GM12865 (cell line): ENCODE results near the gene EYA3.

Experiments
- DNase-seq: peaks from one replicate; pipeline ENCODE4 v3.0.0; 2010; ENCODE audit warnings: low read depth
- H3K4me3 ChIP-seq: 2 replicates; pipeline ENCODE4 v1.5.1; 2011; ENCODE audit warnings: mild to moderate bottlenecking, low read depth, low read length, control low read depth
- TF ChIP-seq, protein P1 (sequence below): IDR thresholded peaks from 2 replicates; pipeline ENCODE4 v1.5.1; 2011; ENCODE audit warnings: low read length, control low read depth, low read depth, inconsistent platforms; ENCODE audit not compliant: insufficient read depth; ENCODE audit errors: missing control alignments

The EYA3 gene

DNA sequence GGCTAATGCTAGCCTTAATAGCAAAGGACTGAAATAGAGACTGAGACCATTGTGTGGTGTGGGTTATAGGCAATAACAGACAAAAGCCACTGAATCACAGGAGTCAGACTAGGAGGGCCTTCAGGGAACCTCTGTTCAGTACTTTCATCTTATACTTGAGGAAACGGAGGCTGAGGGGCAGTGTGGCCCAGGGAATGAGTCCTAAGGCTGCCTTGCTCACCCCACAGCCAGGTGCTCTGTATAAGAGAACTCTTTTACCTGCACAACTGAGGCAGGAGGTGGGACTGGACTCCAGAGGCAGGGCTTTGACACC, 150.9 kb downstream of the EYA3 start:
- TF ChIP-seq, protein P1, sequence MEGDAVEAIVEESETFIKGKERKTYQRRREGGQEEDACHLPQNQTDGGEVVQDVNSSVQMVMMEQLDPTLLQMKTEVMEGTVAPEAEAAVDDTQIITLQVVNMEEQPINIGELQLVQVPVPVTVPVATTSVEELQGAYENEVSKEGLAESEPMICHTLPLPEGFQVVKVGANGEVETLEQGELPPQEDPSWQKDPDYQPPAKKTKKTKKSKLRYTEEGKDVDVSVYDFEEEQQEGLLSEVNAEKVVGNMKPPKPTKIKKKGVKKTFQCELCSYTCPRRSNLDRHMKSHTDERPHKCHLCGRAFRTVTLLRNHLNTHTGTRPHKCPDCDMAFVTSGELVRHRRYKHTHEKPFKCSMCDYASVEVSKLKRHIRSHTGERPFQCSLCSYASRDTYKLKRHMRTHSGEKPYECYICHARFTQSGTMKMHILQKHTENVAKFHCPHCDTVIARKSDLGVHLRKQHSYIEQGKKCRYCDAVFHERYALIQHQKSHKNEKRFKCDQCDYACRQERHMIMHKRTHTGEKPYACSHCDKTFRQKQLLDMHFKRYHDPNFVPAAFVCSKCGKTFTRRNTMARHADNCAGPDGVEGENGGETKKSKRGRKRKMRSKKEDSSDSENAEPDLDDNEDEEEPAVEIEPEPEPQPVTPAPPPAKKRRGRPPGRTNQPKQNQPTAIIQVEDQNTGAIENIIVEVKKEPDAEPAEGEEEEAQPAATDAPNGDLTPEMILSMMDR = no peak
- DNase-seq = no peak
- no peak overlapping the region for H3K4me3 ChIP-seq

DNA sequence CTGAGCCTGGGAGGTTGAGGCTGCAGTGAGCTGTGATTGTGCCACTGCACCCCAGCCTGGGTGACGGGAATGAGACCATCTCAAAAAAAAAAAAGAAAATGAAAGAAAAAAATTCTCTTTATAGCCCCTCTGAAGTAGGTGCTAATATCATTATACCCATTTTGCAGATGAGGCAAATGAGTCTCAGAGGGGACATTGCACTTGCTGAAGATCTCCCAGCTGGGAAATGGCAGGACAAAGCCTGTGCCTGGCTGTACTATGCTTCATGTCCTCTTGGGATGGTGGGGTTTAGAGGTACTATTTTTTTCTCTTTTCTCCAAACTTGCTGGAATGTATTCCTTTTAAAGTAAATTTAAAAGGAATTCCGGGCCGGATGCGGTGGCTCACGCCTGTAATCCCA, 152.0 kb downstream of the EYA3 start:
- no peak for DNase-seq
- H3K4me3 ChIP-seq = no peak overlapping the region
- TF ChIP-seq, protein P1 = no peak

DNA sequence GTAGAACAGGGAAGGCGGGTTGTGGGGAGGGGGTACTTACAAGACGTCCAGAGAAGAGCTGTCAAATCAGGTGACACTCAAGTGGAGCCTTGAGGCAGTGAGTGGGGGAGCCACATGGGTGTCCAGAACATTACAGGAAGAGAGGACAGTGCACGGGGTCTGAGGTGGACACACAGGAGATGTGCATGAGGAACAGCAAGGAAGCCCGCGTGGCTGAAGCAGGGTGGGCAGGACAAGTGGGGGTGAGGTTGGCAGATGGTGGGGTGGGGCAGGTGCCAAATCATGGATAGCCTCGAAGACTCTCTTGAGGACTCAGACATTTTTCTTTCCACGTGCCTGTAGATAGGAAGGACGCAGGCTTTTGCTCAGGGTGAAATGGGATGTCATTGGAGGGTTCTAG, 152.7 kb downstream of the EYA3 start:
- TF ChIP-seq, protein P1 = no peak
- no peak for DNase-seq
- no peak overlapping the region for H3K4me3 ChIP-seq

DNA sequence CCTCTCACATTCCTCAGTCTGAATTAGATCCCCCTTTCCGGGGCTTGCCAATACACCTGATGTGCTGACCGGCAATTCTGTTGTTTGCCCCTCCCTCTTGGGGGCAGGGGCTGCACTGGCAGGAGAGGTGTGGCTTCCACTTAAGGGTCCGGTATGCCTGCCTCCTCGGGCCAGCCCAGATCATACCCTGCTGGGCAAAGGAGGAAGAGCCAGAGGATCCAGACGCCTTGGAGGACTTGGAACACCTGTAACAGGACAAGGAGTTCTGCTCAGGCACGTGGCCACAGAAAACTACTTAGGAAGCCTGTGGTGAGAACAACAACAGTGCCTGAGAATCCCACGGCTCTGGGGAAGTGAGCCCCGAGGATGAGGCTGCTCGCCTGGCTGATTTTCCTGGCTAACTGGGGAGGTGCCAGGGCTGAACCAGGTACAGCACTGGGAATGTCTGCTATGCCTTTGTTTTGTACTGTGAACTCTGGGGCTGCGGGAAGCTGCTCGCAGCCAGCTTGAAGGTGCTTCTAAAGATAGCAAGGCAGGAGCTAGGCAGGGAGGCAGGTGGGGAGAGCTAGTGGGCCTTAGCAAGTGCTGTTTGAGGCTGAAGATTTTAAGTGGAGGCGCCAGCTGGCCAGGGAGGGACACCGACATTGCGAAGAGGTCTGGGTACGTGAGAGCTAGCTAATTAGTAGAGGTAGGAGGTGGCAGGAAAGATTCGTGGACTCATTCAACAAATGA, 153.4 kb downstream of the EYA3 start, which contains the start of gene SMPDL3B:
TSS of gene SMPDL3B (plus strand) at position 183 of the 732 bp plus-strand sequence. CDS start at position 367, 184 bp downstream.
- peak within 1 kb of the TSS; percentile 24 for H3K4me3 ChIP-seq
- TF ChIP-seq, protein P1 = no peak
- no peak for DNase-seq

GRCh38 chr1:27931759-27932158, 156.7 kb downstream of the EYA3 start:
- TF ChIP-seq, protein P1 = no peak
- no peak overlapping the region for H3K4me3 ChIP-seq
- no peak for DNase-seq

DNA sequence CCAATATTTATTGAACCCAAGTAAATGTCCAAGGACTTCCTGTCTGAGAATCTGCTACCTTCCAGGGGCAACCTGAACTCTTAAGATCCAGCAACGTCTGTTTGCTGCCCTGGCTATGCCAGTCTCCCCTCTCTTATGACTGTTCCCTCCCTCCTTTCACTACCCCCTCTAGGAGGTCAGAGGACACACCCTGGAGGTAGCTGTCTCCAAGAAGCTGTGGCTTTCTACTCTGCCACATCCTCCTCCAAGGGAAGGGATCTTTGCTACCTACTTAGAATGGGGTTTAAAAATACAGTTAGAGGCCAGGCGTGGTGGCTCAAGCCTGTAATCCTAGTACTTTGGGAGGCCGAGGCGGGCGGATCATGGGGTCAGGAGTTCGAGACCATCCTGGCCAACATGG, 157.2 kb downstream of the EYA3 start:
- TF ChIP-seq, protein P1 = no peak
- H3K4me3 ChIP-seq = no peak overlapping the region
- no peak for DNase-seq
